GM18873 (cell line): ENCODE results near the gene CHST13.

Source experiments
- ATAC-seq: cut with Tn5 transposase; IDR thresholded peaks from one replicate; pipeline ENCODE4 v1.9.1; 2021; ENCODE audit warnings: mild to moderate bottlenecking, moderate library complexity, moderate number of reproducible peaks; ENCODE audit not compliant: unreplicated experiment, low FRiP score

CHST13 gene

DNA sequence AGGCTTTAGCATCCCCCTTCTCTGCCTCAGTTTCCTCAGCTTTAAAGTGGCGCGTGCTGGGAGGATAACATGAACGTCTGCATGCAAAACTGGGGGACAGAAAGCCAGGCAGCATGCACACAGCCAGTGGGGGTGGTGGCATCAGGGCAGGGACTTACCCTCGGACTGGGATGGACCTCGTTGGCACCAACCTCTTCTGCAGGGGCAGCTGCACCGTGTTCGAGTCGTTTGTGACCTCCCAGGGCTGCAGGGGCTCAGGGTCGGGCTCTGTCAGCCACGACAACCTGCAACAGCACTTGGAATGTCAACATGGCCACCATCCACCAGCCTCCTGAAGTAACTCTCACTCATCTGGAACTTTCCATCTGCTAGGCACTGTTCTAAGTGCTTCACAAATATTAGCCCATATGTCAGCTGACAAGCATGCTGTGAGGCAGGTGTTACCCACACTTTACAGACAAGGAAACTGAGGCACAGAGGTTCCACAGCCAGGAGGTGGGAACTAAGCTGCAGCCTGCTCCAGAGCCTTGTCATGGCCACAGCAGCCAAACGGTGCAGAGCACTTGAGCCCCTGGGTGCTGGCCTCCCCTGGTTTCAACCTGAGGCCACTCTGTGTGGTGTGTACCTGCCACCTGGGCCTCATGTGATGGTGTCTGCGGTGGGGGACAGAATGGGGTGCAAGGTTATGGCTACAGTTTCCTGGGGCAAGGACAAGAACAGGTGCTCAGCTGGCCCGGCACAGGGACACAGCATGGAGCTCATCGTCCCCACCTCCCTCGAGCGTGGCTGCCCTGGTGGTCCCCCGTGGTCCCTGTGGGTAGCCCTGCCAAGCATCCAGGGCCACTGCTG is 28.1 kb downstream of the CHST13 start:
- no peak for ATAC-seq

DNA sequence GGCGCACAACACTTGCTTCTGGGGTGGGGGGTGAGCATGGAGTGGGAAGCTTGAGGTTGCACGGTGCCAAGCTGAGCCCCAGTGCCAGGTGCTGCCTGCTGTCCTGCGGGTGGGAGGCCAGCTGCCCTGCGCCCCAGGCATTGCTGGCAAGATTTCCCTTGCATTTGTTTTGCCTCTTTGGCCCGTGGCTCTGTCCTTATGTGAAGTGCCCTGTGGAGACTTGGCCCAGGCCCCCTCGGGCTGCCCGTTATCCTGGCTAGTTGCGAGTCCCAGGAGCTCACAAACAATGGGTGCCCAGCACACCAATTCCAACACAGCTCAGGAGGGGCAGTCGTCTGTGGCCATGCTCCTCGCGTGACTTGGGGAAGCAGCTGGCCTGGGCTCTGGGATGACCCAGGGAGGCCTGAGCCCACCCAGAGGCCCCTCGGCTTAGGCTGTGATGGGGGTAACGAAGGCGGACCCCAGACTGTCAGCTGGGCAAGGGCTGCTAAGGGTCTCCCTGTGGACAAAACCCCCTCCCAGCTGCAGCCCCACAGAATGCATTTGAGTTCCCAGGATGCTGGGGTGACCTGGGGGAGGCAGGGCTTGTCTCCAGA is 28.8 kb downstream of the CHST13 start:
- ATAC-seq, result no peak

DNA sequence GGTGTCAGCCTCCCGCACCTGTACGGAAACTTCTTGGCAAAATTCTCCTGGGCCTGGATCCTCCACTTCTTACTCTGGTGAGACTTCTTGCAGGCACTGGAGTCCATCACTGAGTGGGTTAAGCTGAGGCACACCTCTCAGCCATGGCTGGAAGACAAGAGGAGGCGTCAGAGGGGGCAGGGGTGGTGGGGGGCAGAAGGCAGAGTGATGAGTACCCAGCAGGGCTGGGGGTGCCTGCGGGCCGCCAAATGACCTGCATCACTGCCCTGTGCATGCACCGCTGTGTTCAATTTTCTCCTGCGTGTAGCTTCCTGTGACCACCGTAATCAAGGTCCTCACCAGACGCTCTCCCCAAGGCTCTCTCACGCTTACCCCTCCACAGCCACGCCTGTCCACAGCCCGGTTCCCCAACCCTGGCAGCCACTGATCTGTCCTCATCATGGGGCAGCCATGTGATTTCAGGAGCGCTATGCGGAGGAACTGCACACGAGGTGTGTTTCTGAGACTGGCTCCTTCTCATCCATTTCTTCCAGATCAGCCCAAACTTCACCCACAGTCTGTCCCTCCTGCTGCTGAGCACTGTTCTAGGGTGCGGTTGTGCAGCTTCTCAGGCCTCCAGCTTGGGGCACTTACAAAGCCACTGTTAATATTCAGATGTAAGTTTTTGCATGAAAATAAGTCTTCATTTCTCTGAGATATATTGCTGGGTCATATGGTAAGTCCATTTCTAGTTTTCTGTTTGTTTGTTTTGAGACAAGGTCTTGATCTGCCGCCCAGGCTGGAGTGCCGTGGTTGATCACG is 29.5 kb downstream of the CHST13 start:
- no peak for ATAC-seq

DNA sequence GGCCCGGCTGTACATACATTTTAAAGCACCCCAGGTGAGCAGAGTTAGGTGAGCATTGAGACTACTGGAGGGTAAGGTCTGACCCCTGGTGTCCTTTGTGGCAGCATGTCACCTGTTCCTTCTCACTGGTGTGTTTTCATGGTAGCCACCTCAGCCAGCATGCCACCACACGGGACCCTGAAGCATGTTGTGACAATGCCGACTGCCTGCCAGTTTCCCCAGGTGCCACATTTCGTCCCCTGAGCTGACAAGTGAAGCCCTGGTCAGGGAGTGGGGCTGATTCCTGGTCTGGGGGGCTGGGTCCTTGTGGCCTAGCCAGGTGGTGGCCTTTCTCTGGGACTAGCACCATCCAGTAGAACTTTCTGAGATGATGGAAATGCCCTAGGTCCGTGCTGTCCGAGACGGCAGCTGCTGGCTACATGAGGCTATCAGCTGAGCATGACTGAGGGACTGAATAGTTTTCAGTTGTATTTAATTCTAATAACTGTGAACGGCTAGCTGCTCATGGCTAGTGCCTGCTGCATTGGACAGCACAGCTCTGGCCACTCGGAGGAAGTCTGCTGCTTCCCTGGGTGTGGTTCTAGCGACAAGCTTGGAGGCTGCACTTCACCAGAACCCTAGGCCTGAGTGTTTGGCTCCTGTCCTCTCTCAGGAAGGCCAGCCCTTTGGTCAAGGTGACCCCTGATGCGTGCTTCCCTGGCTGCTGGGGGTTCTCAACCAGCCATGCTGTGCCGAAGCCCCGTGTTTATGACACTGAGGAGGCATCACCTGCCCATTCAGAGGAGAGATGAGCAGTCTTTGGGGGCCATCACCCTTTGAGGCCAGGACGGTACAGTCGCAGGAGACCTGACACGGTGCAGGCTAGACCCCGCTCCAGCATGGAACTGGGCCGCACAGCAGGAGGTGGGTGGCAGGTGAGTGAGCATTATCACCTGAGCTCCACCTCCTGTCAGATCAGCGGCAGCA is 30.9 kb downstream of the CHST13 start:
- ATAC-seq, result no peak

DNA sequence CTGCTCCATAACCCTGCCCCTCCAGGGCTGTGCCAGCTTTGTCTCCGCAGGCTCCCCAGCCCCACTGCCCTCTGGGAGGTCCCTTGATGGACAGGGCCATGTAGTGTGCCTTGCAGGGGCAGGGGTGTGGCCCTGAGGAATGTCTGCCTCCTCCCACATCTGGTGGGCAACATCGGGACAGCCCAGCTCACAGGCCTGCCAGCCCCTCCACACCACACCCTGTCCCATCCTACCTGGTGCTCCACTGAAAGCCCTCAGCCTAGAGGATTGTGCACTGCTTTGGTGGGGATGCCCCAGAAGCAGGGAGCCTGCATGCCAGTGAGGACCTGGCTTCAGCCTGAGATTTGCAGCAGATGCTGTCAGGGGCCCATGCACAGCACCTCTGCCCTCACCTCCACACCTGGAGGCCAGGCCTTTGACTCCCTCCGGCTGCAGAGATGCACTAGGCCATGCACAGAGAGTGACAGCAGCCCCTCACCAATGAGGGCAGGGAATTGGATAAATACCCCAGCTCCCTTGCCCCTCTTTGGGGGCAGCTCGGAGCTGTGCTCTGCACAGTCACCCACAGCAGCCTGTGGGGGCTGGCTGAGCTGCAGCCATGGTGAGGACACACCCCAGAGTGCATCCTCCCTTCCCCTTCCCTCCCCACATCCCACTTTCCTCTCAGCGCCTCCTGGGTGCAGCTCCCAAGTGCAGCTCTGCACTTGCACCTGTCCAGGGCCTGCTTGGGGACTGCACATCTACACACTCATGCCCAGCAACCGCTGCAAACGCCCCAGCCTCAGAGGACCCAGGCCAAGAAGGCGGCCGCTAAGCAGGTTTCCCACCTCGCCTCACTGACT is 32.1 kb downstream of the CHST13 start:
- no peak for ATAC-seq

DNA sequence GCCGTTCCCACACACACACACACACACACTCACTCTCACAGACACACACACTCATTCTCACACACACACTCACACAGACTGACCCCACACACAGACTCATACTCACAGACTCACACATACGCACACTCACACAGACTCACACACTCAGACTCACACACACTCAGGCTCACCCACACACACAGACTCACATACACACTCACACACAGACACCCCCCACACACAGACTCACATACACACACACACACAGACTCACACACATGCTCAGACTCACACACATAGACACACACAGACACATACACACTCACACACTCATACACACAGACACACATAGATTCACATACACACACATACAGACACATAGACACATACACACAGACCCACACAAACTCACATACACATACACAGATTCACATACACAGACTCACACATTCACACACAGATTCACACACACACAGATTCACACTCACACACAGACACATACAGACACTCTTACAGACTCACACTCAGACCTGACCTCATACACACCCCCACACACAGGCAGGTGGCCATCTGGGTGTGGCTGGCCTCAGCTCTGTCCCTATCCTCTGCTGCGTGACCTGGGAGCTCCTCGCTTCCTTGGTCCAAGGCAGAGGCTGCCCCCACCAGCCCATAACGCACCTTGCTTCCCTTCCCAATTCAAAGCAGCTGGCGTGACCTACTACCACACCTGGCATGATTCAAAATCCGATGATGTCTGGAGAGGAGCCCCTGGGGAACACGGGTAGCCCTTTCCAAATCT is 32.9 kb downstream of the CHST13 start:
- no peak for ATAC-seq

DNA sequence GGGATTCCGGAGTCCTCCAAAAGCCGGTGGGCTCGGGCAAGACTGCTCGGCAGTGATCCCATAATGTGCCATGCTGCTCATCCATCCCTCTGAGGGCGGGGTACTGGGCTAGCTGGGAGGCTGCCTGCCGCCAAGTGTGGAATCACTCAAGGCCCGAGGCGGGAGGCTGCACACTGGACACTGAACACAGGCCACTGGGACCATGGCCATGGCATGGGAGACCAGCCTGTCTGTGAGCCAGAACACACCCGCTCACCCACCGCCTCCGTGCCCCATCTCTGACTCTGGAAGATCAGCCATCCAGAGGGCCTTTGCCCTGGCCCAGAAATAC is 33.4 kb downstream of the CHST13 start:
- ATAC-seq, result no peak

DNA sequence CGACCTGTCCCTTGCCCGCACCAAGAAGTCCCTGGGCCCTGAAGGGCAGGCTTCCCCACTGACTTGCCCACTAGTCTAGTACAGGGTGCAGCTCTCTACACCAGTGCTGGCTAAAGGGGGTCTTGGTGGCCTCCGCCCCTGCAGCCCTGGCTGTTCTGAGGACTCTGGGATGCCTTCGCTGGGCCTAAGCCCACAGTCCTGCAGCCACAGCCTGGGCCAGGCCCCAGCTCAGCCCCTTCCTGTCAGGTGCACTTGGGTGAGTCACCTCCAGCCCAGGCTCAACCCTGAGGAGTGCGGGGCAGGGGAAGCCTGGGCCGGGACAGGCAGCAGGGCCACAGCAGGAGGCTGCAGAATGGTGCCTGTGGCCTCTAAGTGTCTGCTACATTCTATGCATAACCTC is 33.8 kb downstream of the CHST13 start:
- no peak for ATAC-seq

DNA sequence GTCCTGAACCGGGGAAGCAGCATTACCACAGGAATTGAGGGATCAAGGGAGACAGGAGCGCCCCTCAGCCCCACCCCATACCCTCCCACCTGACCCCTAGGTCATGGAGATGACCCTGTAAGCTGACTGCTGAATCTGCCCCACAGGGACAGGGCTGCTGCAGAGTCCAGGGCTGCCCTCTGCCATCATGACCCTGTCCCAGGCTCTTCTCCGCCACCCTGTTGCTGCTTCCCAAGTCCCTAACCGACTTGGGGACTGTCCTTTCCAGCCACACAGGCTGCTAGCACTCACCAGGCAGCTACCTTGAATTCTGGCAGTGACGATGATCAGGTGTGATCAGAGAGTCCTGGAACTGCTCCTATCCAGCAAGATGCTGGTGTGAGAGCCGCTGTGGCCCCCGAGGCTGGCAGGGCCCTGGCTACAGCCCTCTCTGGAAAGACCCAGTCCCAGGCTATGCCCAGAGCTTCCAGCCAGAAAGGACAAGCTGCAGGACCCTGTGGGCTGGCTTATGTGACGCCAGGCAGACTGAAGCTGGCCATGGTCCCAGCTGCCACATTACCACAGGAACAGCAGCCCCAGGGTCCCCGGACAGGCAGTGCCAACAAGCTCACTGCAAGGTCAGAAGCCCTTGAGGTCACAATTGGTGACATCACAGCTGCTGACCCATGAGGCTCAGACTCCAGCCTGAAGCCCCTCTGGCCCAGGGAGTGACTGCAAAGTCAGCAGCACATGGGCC is 34.5 kb downstream of the CHST13 start, which contains the start of gene C3orf22:
C3orf22 (minus strand) TSS at position 597 of the 736 bp plus-strand sequence. CDS start 5,542 bp downstream, outside the sequence.
- ATAC-seq, result no peak

DNA sequence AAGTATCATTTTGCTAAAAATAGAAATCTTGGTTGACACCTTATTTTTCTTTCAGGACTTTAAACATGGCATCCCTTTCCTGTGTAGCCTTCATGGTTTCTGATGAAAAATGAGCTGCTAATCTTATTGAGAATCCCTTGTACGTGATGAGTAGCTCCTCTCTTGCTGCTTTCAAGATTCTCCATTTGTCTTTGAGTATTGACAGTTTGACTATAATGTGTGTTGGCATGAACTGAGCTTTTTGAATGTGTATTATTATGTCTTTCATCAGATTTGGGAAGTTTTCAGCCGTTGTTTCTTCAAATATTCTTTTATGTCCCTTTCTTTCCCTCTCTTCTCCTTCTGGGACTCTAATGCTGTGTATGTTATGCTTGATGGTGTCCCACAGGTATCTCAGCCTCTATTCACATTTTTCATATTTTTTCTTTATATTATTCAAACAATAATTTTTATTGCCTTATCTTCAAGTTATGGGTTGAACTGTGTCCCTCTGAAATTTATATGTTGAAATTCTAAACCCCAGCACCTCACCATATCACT is 38.9 kb downstream of the CHST13 start:
- ATAC-seq, result no peak

DNA sequence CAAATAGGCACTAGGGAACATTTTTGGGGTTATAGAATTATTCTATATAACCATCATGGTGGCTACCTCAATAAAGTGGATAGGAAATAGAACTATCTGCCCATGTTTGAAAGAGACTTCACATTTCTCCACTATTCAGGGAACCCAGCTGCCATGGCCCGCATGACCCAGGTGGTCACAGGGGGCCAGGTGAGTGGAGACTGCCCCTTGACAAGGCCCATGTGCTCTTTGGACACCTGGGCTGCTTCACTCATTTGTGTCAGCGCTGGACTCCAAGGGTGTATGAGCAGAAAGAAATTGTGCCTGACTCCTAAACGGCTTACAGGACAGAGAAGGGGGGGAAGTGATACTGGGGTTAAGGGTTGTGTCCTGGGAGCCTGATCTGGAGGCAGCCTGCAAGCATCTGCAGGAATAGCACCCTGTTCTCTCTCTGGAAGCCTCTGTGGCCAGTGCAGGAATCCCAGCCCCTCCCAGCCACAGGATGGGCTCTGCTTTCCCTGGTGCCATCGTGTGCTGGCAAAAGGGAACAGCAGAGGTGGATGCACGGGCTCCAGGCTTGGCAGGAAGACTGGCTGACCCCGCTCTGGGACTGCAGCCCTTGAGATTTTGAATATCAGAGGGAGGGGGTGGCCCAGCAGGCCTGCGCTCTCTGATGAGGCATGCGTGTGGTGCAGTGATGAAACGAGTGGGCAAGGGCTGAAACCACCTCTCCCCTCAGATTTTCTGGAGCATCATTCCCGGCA is 43.9 kb downstream of the CHST13 start:
- ATAC-seq, result no peak

DNA sequence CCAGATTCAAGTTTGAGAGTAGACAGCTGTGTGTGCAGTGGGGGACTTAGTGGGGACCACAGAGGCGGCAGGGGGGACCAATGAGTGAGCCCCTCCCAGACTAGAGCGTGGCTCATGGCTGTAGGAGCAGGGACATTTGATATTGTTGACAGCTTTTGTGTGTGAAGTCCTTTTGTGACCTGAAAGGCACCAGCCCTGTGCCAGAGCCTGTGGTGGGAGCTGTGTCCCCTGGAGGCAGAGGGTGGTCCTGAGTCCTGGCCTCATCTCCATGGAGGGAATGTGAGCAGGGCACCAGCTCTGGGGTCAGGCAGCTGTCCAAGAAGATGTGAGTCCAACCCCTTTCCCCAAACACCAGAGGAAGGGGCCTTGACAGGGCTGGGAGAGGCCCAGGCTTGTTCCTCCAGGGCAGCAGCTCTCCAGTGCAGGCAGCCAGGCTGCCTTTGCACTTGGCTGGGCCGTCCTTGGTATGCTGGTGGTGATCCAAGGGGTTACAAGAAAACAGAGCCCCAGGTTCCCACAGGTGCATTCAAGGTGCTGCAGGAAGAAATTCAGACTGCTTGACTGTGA is 44.9 kb downstream of the CHST13 start:
- no peak for ATAC-seq

DNA sequence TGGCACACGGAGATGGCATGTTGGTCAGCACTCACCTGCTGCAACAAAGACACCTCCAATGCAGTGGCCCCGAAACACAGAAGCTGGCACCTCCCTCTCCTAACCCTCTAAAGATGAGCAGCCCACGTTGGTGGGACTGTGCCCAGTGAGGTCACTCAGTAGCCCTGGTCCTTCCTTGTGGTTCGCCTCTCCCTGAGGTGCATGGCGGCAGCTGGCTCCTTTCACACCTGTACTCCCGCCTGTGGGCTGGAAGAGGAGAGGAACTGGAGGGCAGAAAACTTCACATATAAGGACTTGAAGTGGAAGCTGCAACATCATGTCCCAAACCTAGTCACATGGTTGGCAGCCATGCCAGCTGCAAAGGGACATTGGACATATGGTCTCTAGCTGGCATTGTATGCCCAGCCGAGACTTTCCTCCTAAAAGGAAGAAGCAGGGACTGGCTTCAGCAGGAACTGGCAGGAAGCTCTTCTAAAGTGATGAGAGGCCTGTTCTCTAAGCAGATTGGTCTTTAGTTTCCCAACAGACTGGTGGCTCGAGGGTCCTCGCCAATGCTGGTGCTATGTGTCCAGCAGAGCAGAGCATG is 45.5 kb downstream of the CHST13 start:
- ATAC-seq, result no peak

DNA sequence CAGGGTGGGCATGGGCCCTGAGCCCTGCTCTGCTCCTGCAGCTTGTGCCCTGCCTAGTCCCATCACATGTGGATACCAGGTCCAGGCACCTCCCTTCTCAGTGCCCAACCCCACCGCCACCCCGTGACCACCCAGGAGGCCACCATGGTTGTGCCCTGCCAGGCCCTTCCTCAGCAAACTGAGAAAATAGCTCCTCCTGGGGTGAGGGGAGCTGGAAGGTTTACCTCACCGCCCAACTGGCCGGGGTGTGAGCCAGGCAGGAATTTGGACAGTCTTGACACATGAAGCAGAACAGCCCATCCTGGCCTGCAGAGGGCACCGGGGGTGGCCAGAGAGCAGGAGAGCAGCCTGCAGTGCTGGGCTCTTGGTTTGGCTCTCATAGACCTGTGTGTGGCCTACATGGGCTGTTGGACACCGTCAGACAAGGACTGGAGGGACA is 46.2 kb downstream of the CHST13 start:
- ATAC-seq, result no peak

DNA sequence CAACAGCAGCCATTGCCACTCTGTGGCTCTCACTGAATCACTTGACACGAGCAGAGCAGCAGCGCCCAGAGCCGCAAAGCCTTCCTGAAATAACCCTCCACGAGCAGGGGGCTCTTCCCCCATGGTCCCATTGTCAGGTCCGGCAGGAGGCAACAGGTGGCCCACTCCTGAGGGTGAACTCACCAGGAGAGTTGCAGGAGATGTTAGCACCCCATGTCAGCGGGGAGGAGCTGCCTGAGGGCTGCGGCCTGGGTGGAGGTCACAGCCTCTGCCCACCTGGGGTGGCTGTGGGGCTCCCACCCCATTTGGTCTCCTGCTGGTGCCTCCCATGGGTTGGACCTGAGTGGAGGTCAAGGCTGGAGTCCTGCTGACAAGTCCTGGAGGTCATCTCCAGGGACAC is 47.1 kb downstream of the CHST13 start:
- ATAC-seq, result no peak

DNA sequence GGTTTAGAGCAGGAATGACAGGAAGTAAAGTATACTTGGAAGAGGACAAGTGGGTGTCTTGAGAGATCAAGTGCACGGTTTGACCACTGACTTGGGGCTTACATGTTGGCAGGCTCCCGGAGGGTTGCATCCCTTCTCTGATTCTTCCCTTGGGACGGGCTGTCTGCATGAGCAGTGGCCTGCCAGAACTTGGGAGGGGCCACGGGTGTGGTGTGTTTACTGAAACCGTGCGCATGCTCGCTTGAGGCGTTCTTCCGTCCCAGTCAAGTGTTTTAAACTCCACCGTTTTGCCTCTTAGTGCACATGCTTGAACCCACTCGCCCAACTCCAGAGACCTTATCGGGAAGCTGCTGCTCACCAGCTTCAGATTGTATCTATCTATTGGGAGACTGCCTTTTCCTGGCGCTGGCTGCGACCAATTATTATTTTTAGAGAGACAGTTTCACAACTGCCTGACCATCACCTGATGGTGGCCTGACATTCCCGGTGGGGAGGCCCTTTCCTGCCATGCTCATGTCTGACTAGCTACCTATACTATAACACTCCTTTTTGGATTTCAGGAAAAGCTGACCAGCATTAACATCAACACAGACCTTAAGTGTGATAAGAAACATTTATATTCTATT is 49.6 kb downstream of the CHST13 start:
- ATAC-seq, result no peak
